WTC11 (cell line): ENCODE measurements around the gene ATF7IP. TPM values are rescaled to one million over a fixed set of nuclear protein-coding genes. Genes with fewer than 3 reads are reported as not detected.

Experiments
- ATAC-seq: fragments of 200-7000 bp; cut with Tn5 transposase; 2 replicates; pipeline ENCODE4 v1.10.0; 2021; ENCODE audit warnings: mild to moderate bottlenecking, moderate library complexity
- CTCF ChIA-PET: fragments of 300-600 bp; sonication (Branson Sonifier 250); formaldehyde crosslinking; loops from one replicate; lab custom pipeline; 2021; ENCODE audit warnings: antibody characterized with exemption; lab: Charles Lee
- POLR2A ChIA-PET: fragments of 350-600 bp; sonication (Branson Sonifier 250); formaldehyde crosslinking; loops from one replicate; lab custom pipeline; 2021; ENCODE audit warnings: antibody characterized with exemption; lab: Charles Lee
- DNase-seq: peaks from one replicate; pipeline ENCODE4 v3.0.0; 2021; ENCODE audit warnings: low spot score
- H3K27ac Mint-ChIP-seq: 2 replicates; pipeline ENCODE4 v1.8.0; 2021; ENCODE audit warnings: mixed read lengths
- H3K27me3 Mint-ChIP-seq: 2 replicates; pipeline ENCODE4 v1.8.0; 2021; ENCODE audit warnings: low read depth, mild to moderate bottlenecking, moderate library complexity, mixed read lengths
- H3K36me3 Mint-ChIP-seq: 2 replicates; pipeline ENCODE4 v1.8.0; 2021; ENCODE audit warnings: mixed read lengths
- H3K4me1 Mint-ChIP-seq: 2 replicates; pipeline ENCODE4 v1.8.0; 2022; ENCODE audit warnings: mixed read lengths
- H3K4me3 Mint-ChIP-seq: 2 replicates; pipeline ENCODE4 v1.8.0; 2021; ENCODE audit warnings: mild to moderate bottlenecking, moderate library complexity, mixed read lengths
- H3K9me3 Mint-ChIP-seq: 2 replicates; pipeline ENCODE4 v1.8.0; 2021; ENCODE audit warnings: mixed read lengths
- ETV6 ChIP-seq: sonication (generic); formaldehyde crosslinking; IDR thresholded peaks from 2 replicates; pipeline ENCODE4 v1.8.1; 2022; ENCODE audit warnings: mild to moderate bottlenecking, missing genetic modification reagents
- FOXP1 ChIP-seq: sonication (generic); formaldehyde crosslinking; IDR thresholded peaks from 2 replicates; pipeline ENCODE4 v1.8.0; 2022; ENCODE audit warnings: missing genetic modification reagents, mild to moderate bottlenecking, moderate library complexity, borderline replicate concordance
- GRHL2 ChIP-seq: fragments of 250-450 bp; sonication (Bioruptor Pico); IDR thresholded peaks from 2 replicates; pipeline ENCODE4 v1.8.0; 2022; ENCODE audit warnings: mild to moderate bottlenecking, moderate library complexity; ENCODE audit not compliant: insufficient replicate concordance, severe bottlenecking
- GTF2I ChIP-seq: fragments of 250-450 bp; sonication (Bioruptor Pico); conservative IDR thresholded peaks from 2 replicates; pipeline ENCODE4 v1.4.0; 2021; ENCODE audit warnings: mild to moderate bottlenecking
- NFATC4 ChIP-seq: fragments of 250-450 bp; sonication (Bioruptor Pico); IDR thresholded peaks from 2 replicates; pipeline ENCODE4 v1.9.0; 2021; ENCODE audit warnings: mild to moderate bottlenecking
- PRRX2 ChIP-seq: fragments of 250-450 bp; sonication (Bioruptor Pico); IDR thresholded peaks from 2 replicates; pipeline ENCODE4 v1.8.0; 2021; ENCODE audit warnings: mild to moderate bottlenecking
- SMAD3 ChIP-seq: sonication (generic); formaldehyde crosslinking; IDR thresholded peaks from 2 replicates; pipeline ENCODE4 v1.8.0; 2022; ENCODE audit warnings: missing genetic modification reagents, mild to moderate bottlenecking, borderline replicate concordance
- SOX15 ChIP-seq: fragments of 250-450 bp; sonication (Bioruptor Pico); IDR thresholded peaks from 2 replicates; pipeline ENCODE4 v1.9.0; 2021; ENCODE audit warnings: mild to moderate bottlenecking
- TCF7 ChIP-seq: sonication (generic); formaldehyde crosslinking; IDR thresholded peaks from 2 replicates; pipeline ENCODE4 v1.8.0; 2022; ENCODE audit warnings: mild to moderate bottlenecking, low read depth, missing genetic modification reagents, moderate library complexity
- TEAD1 ChIP-seq: sonication (generic); formaldehyde crosslinking; IDR thresholded peaks from 2 replicates; pipeline ENCODE4 v1.8.0; 2022; ENCODE audit warnings: mild to moderate bottlenecking, missing genetic modification reagents
- ZNF263 ChIP-seq: sonication (generic); formaldehyde crosslinking; IDR thresholded peaks from 2 replicates; pipeline ENCODE4 v1.8.1; 2022; ENCODE audit warnings: low read depth, mild to moderate bottlenecking, moderate library complexity, missing genetic modification reagents
- ZNF423 ChIP-seq: fragments of 250-450 bp; sonication (Bioruptor Pico); IDR thresholded peaks from 2 replicates; pipeline ENCODE4 v2.1.2; 2022; ENCODE audit warnings: mild to moderate bottlenecking, moderate library complexity
- ZNF671 ChIP-seq: fragments of 250-450 bp; sonication (Bioruptor Pico); IDR thresholded peaks from 2 replicates; pipeline ENCODE4 v1.8.0; 2021; ENCODE audit warnings: mild to moderate bottlenecking
- total RNA-seq: library from RNA; stranded (reverse); gene quantifications from 3 replicates; pipeline ENCODE4 v1.2.3, GENCODE V29; 2021
- TF ChIP-seq, protein P1 (sequence below): fragments of 250-450 bp; sonication (Bioruptor Pico); conservative IDR thresholded peaks from 2 replicates; pipeline ENCODE4 v1.9.0; 2021; ENCODE audit warnings: mild to moderate bottlenecking
- TF ChIP-seq, protein P2 (sequence below): fragments of 250-450 bp; sonication (Bioruptor Pico); IDR thresholded peaks from 2 replicates; pipeline ENCODE4 v1.9.0; 2021; ENCODE audit warnings: mild to moderate bottlenecking
- TF ChIP-seq, protein P3 (sequence below): sonication (generic); formaldehyde crosslinking; IDR thresholded peaks from 2 replicates; pipeline ENCODE4 v1.8.1; 2022; ENCODE audit warnings: low read depth, missing genetic modification reagents, borderline replicate concordance
- TF ChIP-seq, protein P4 (sequence below): sonication (generic); formaldehyde crosslinking; conservative IDR thresholded peaks from 2 replicates; pipeline ENCODE4 v1.8.1; 2023; ENCODE audit warnings: mild to moderate bottlenecking, low read depth, missing genetic modification reagents, moderate library complexity
- TF ChIP-seq, protein P5 (sequence below): sonication (generic); formaldehyde crosslinking; IDR thresholded peaks from 2 replicates; pipeline ENCODE4 v1.8.1; 2023; ENCODE audit warnings: mild to moderate bottlenecking, missing genetic modification reagents, borderline replicate concordance
- TF ChIP-seq, protein P6 (sequence below): sonication (generic); formaldehyde crosslinking; IDR thresholded peaks from 2 replicates; pipeline ENCODE4 v1.8.0; 2023; ENCODE audit warnings: missing genetic modification reagents

Gene ATF7IP
- total RNA-seq, 1 experiment from 2014 or later = 141 TPM

DNA sequence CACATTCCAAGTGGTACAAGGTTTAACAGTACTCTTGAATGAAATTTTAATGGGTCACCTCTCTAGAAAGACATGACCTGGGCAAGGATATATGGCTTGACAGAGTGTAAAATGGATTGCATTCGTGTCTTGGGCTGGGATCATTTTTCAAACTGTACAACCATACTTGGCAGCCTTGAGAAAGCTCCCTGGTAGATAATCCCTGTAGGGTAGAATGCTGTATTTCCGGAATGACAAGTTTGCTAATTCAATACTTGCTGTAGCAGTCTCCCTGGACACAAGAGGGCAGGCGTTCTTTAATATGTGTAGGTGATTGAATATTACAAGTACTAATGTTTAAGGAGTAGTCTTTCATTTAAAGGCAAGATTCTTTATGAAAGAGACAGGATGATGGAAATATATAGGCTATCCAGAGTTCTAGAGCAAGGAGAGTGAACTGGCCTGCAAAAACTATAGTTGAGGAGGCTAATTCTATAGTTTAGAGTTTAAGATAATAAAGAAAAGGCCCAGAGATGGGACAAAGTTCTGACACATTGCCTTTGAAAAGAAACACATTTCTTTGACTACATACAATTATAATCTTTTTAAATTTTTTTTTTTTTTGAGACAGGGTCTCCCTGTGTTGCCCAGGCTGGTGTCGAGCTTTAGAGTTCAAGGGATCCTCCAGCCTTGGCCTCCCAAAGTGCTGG, 148.8 kb downstream of the ATF7IP start:
- TF ChIP-seq GRHL2 (CRISPR knock-in tag) = no peak
- TF ChIP-seq, protein P1, sequence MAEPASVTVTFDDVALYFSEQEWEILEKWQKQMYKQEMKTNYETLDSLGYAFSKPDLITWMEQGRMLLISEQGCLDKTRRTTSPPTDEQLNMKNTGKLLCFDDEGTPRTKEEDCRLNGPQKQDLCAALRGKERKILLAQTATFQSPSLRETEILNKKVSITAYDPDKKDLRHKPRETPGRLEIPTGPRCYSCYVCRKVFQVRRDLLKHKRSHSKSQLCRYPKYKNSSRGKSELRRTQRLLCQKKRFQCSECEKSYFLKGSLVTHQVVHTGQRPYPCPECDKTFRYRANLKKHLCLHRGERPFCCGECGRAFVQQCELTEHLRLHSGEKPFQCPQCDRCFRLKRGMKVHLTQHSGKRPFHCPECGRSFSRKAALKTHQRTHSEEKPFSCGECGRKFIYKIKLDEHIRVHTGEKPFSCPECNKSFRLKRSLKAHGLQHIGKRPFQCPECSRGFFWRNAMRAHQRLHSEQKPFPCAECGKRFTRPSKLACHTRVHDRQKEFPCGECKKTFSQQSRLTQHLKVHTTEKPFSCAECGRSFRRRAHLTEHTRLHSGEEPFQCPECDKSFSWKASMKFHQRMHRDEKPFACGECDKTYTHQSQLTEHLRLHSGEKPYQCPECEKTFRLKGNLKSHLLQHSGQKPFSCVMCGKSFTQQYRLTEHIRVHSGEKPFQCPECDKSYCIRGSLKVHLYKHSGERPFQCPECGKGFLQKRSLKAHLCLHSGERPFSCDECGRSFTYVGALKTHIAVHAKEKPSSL (CRISPR knock-in tag) = no peak
- no peak for TF ChIP-seq NFATC4 (CRISPR knock-in tag)
- TF ChIP-seq, protein P2, sequence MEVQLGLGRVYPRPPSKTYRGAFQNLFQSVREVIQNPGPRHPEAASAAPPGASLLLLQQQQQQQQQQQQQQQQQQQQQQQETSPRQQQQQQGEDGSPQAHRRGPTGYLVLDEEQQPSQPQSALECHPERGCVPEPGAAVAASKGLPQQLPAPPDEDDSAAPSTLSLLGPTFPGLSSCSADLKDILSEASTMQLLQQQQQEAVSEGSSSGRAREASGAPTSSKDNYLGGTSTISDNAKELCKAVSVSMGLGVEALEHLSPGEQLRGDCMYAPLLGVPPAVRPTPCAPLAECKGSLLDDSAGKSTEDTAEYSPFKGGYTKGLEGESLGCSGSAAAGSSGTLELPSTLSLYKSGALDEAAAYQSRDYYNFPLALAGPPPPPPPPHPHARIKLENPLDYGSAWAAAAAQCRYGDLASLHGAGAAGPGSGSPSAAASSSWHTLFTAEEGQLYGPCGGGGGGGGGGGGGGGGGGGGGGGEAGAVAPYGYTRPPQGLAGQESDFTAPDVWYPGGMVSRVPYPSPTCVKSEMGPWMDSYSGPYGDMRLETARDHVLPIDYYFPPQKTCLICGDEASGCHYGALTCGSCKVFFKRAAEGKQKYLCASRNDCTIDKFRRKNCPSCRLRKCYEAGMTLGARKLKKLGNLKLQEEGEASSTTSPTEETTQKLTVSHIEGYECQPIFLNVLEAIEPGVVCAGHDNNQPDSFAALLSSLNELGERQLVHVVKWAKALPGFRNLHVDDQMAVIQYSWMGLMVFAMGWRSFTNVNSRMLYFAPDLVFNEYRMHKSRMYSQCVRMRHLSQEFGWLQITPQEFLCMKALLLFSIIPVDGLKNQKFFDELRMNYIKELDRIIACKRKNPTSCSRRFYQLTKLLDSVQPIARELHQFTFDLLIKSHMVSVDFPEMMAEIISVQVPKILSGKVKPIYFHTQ (CRISPR knock-in tag) = no peak
- no peak for TF ChIP-seq TEAD1 (CRISPR knock-in tag)
- TF ChIP-seq SMAD3 = no peak
- no peak for TF ChIP-seq FOXP1 (CRISPR knock-in tag)
- TF ChIP-seq, protein P3, sequence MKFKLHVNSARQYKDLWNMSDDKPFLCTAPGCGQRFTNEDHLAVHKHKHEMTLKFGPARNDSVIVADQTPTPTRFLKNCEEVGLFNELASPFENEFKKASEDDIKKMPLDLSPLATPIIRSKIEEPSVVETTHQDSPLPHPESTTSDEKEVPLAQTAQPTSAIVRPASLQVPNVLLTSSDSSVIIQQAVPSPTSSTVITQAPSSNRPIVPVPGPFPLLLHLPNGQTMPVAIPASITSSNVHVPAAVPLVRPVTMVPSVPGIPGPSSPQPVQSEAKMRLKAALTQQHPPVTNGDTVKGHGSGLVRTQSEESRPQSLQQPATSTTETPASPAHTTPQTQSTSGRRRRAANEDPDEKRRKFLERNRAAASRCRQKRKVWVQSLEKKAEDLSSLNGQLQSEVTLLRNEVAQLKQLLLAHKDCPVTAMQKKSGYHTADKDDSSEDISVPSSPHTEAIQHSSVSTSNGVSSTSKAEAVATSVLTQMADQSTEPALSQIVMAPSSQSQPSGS = no peak
- ATAC-seq = peak; percentile 84
- H3K27ac Mint-ChIP-seq = no peak overlapping the region; the same call in 1 of the 2 replicates
- peaks cover 18% of the 10 kb centered on the region for H3K4me1 Mint-ChIP-seq
- POLR2A ChIA-PET = no interaction called here
- no peaks in the 10 kb centered on the region; the same call in 1 of the 2 replicates for H3K27me3 Mint-ChIP-seq
- H3K9me3 Mint-ChIP-seq = no peaks in the 10 kb centered on the region
- H3K4me3 Mint-ChIP-seq = no peak overlapping the region
- no peaks in the 10 kb centered on the region for H3K36me3 Mint-ChIP-seq
- CTCF ChIA-PET = interaction anchor here (0.6 to 1.7 kb wide), 10 partner anchors 10 to 347 kb away, joined by 3 to 10 read pairs (median 4); no protein-coding TSS in a partner anchor
- DNase-seq = no peak

DNA sequence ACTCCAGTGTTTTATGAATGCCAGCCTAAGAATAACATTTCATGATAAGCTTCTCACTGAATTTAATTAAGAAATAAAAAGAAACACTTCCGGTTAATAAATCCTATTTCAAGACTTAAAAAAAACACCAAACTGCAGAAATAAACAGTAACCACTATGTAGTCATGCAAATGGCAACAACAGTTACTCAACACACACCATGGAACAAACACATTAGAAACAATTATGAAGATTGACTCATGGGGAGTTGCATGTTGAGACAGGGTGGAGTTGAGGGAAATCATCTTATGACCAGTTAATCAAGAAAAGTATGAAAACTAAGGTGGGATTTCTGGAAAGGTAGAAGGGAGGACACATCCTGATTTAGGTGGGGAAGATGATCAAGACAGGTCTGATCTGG, 149.5 kb downstream of the ATF7IP start:
- Mint-ChIP-seq H3K27ac (peak overlapping the region; percentile 38; the same call in 1 of the 2 replicates), H3K27me3 (no peaks in the 10 kb centered on the region; the same call in 1 of the 2 replicates), H3K4me1 (peaks cover 18% of the 10 kb centered on the region), H3K9me3 (no peaks in the 10 kb centered on the region), H3K36me3 (0 out of 2 replicates have a peak, but pooled peaks cover 2% of the 10 kb centered on the region), H3K4me3 (no peak overlapping the region)
- CTCF ChIA-PET = interaction anchor here (0.5 to 1.7 kb wide), 4 partner anchors 17 to 348 kb away, joined by 3 to 10 read pairs (median 4); no protein-coding TSS in a partner anchor
- ATAC-seq (no peak), DNase-seq (no peak)
- POLR2A ChIA-PET = interaction anchor here (0.5 kb wide), 1 partner anchor 257 kb away, joined by 5 read pairs; no protein-coding TSS in a partner anchor
- TF ChIP-seq PRRX2 (CRISPR knock-in tag) = no peak
- TF ChIP-seq, protein P4, sequence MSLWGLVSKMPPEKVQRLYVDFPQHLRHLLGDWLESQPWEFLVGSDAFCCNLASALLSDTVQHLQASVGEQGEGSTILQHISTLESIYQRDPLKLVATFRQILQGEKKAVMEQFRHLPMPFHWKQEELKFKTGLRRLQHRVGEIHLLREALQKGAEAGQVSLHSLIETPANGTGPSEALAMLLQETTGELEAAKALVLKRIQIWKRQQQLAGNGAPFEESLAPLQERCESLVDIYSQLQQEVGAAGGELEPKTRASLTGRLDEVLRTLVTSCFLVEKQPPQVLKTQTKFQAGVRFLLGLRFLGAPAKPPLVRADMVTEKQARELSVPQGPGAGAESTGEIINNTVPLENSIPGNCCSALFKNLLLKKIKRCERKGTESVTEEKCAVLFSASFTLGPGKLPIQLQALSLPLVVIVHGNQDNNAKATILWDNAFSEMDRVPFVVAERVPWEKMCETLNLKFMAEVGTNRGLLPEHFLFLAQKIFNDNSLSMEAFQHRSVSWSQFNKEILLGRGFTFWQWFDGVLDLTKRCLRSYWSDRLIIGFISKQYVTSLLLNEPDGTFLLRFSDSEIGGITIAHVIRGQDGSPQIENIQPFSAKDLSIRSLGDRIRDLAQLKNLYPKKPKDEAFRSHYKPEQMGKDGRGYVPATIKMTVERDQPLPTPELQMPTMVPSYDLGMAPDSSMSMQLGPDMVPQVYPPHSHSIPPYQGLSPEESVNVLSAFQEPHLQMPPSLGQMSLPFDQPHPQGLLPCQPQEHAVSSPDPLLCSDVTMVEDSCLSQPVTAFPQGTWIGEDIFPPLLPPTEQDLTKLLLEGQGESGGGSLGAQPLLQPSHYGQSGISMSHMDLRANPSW (CRISPR knock-in tag) = no peak
- no peak for TF ChIP-seq GTF2I (CRISPR knock-in tag)
- no peak for TF ChIP-seq ETV6 (CRISPR knock-in tag)
- no peak for TF ChIP-seq ZNF423
- no peak for TF ChIP-seq SOX15 (CRISPR knock-in tag)
- no peak for TF ChIP-seq ZNF263 (CRISPR knock-in tag)
- TF ChIP-seq ZNF671 (CRISPR knock-in tag) = no peak
- TF ChIP-seq, protein P5, sequence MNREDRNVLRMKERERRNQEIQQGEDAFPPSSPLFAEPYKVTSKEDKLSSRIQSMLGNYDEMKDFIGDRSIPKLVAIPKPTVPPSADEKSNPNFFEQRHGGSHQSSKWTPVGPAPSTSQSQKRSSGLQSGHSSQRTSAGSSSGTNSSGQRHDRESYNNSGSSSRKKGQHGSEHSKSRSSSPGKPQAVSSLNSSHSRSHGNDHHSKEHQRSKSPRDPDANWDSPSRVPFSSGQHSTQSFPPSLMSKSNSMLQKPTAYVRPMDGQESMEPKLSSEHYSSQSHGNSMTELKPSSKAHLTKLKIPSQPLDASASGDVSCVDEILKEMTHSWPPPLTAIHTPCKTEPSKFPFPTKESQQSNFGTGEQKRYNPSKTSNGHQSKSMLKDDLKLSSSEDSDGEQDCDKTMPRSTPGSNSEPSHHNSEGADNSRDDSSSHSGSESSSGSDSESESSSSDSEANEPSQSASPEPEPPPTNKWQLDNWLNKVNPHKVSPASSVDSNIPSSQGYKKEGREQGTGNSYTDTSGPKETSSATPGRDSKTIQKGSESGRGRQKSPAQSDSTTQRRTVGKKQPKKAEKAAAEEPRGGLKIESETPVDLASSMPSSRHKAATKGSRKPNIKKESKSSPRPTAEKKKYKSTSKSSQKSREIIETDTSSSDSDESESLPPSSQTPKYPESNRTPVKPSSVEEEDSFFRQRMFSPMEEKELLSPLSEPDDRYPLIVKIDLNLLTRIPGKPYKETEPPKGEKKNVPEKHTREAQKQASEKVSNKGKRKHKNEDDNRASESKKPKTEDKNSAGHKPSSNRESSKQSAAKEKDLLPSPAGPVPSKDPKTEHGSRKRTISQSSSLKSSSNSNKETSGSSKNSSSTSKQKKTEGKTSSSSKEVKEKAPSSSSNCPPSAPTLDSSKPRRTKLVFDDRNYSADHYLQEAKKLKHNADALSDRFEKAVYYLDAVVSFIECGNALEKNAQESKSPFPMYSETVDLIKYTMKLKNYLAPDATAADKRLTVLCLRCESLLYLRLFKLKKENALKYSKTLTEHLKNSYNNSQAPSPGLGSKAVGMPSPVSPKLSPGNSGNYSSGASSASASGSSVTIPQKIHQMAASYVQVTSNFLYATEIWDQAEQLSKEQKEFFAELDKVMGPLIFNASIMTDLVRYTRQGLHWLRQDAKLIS (CRISPR knock-in tag) = no peak
- no peak for TF ChIP-seq TCF7
- TF ChIP-seq, protein P6, sequence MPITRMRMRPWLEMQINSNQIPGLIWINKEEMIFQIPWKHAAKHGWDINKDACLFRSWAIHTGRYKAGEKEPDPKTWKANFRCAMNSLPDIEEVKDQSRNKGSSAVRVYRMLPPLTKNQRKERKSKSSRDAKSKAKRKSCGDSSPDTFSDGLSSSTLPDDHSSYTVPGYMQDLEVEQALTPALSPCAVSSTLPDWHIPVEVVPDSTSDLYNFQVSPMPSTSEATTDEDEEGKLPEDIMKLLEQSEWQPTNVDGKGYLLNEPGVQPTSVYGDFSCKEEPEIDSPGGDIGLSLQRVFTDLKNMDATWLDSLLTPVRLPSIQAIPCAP (CRISPR knock-in tag) = no peak
